Osteocyte (in vitro differentiated cells): ENCODE data around the gene EPHA6. TPM values are rescaled to one million over a fixed set of nuclear protein-coding genes. Genes with fewer than 3 reads are reported as not detected.

Experiments used
- DNase-seq: peaks from one replicate; pipeline ENCODE4 v3.0.0; 2021; ENCODE audit warnings: mixed read lengths; ENCODE audit not compliant: unreplicated experiment; ENCODE audit errors: extremely low spot score
- H3K27ac Mint-ChIP-seq: one replicate; pipeline ENCODE4 v1.8.0; 2021; ENCODE audit warnings: mild to moderate bottlenecking, mixed read lengths; ENCODE audit not compliant: unreplicated experiment
- H3K27me3 Mint-ChIP-seq: one replicate; pipeline ENCODE4 v1.8.0; 2021; ENCODE audit warnings: mixed read lengths; ENCODE audit not compliant: unreplicated experiment
- H3K36me3 Mint-ChIP-seq: one replicate; pipeline ENCODE4 v1.8.0; 2021; ENCODE audit warnings: mixed read lengths; ENCODE audit not compliant: unreplicated experiment
- H3K4me1 Mint-ChIP-seq: one replicate; pipeline ENCODE4 v1.8.0; 2021; ENCODE audit warnings: mixed read lengths; ENCODE audit not compliant: unreplicated experiment
- H3K4me3 Mint-ChIP-seq: one replicate; pipeline ENCODE4 v1.8.0; 2021; ENCODE audit warnings: mild to moderate bottlenecking, moderate library complexity, mixed read lengths; ENCODE audit not compliant: unreplicated experiment
- H3K9me3 Mint-ChIP-seq: one replicate; pipeline ENCODE4 v1.8.0; 2021; ENCODE audit warnings: mixed read lengths; ENCODE audit not compliant: unreplicated experiment
- CTCF ChIP-seq: fragments of 200-600 bp; sonication (generic); IDR thresholded peaks from 2 replicates; pipeline ENCODE4 v1.5.0; 2021; ENCODE audit warnings: antibody characterized with exemption, mild to moderate bottlenecking, moderate library complexity
- total RNA-seq: library from RNA; stranded (reverse); gene quantifications from 2 replicates; pipeline ENCODE4 v1.2.1, GENCODE V29; 2021

EPHA6 gene
- total RNA-seq, 1 donor from 2014 or later = 0.51 TPM

- H3K4me1 Mint-ChIP-seq = no peaks in the 10 kb centered on the region
- no peaks in the 10 kb centered on the region for H3K27me3 Mint-ChIP-seq
- no peaks in the 10 kb centered on the region for H3K36me3 Mint-ChIP-seq
- no peak overlapping the region for H3K27ac Mint-ChIP-seq
- no peaks in the 10 kb centered on the region for H3K9me3 Mint-ChIP-seq
- H3K4me3 Mint-ChIP-seq = no peak overlapping the region
- DNase-seq = no peak
- no peak for TF ChIP-seq CTCF
Observed at GRCh38 chr3:97691354-97691753, 877.0 kb downstream of the EPHA6 start.

GRCh38 chr3:97692389-97692788, 878.0 kb downstream of the EPHA6 start:
- Mint-ChIP-seq H3K9me3 (no peaks in the 10 kb centered on the region), H3K27me3 (no peaks in the 10 kb centered on the region), H3K4me1 (no peaks in the 10 kb centered on the region), H3K27ac (no peak overlapping the region), H3K4me3 (no peak overlapping the region), H3K36me3 (no peaks in the 10 kb centered on the region)
- DNase-seq = no peak
- no peak for TF ChIP-seq CTCF

- no peak overlapping the region for H3K27ac Mint-ChIP-seq
- no peaks in the 10 kb centered on the region for H3K9me3 Mint-ChIP-seq
- no peaks in the 10 kb centered on the region for H3K36me3 Mint-ChIP-seq
- H3K4me1 Mint-ChIP-seq = no peaks in the 10 kb centered on the region
- no peak for TF ChIP-seq CTCF
- no peak overlapping the region for H3K4me3 Mint-ChIP-seq
- DNase-seq = no peak
- H3K27me3 Mint-ChIP-seq = no peaks in the 10 kb centered on the region
Observed at GRCh38 chr3:97692831-97693230, 878.4 kb downstream of the EPHA6 start.

DNA sequence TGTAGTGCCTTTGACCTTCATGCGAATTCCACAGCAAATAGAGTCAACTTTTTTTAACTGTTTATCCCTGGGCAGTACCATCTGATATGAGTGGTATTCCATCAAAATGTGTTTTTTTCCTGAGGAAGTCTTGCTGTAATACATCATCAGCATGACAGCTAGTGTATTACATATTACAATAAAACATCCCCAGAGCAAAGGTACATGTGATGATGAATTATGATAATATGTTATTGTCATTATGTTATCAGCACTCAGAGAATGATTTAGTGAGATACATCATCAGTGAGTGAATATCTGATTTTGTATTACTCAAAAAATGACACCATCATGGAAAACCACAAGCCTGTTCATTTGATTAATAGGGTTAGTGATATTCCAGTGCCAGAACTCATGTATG, 880.5 kb downstream of the EPHA6 start:
- TF ChIP-seq CTCF = no peak
- Mint-ChIP-seq H3K4me1 (no peaks in the 10 kb centered on the region), H3K36me3 (no peaks in the 10 kb centered on the region), H3K27ac (no peak overlapping the region), H3K4me3 (no peak overlapping the region), H3K27me3 (no peaks in the 10 kb centered on the region), H3K9me3 (no peaks in the 10 kb centered on the region)
- DNase-seq = no peak

DNA sequence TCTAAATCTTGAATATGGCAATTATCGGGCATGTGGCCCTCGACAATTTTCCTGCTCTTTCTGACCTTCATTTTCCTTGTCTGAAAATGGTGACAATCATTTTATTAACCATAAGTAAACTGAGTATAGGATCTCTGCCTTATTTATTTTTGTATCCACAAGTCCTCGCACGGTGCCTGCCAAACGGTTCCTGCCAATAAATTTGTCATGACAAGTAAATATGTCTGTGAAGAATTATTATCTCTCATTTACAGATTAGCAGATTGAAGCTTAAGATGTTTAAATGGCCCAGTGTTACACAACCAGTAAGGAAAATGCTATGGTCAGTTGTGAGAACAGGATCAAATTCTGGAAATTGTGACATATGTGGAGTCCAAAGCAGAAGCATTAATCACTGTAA, 884.3 kb downstream of the EPHA6 start:
- TF ChIP-seq CTCF = no peak
- DNase-seq = no peak
- Mint-ChIP-seq H3K4me3 (no peak overlapping the region), H3K27ac (no peak overlapping the region), H3K36me3 (no peaks in the 10 kb centered on the region), H3K4me1 (no peaks in the 10 kb centered on the region), H3K27me3 (peaks cover 7% of the 10 kb centered on the region), H3K9me3 (no peaks in the 10 kb centered on the region)
